ENCODE data around the gene EEF1AKMT3.

DNA sequence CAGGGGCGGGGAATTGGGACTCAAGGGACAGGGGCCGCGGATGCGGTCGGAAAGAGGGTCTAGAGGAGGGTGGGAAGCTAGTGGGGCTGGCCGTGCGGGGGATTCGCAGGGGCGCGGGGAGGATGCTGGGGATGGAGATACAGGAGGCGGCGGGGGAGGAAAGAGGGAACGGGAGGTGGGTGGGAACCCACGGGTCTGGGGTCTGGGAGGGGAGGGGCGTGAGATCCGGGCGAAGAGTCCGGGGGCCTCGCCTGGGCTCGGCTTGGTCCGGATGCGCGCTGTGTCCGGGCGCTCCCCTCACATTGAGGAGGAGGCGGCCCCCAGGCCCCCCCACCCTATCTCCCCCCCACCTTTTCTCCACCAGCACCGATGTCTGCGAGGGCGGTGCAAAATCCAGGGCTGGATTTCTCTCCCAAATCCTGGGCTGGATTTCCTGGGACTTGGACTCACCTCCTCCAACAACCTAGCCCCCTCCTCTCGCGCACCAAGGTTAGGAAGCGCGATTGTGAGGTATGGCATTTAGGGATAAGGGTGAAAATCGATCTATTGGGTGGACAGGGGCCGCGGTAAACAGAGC is 33.7 kb upstream of the EEF1AKMT3 start, which contains the start of gene AGAP2:
- TF ChIP-seq, protein P1, sequence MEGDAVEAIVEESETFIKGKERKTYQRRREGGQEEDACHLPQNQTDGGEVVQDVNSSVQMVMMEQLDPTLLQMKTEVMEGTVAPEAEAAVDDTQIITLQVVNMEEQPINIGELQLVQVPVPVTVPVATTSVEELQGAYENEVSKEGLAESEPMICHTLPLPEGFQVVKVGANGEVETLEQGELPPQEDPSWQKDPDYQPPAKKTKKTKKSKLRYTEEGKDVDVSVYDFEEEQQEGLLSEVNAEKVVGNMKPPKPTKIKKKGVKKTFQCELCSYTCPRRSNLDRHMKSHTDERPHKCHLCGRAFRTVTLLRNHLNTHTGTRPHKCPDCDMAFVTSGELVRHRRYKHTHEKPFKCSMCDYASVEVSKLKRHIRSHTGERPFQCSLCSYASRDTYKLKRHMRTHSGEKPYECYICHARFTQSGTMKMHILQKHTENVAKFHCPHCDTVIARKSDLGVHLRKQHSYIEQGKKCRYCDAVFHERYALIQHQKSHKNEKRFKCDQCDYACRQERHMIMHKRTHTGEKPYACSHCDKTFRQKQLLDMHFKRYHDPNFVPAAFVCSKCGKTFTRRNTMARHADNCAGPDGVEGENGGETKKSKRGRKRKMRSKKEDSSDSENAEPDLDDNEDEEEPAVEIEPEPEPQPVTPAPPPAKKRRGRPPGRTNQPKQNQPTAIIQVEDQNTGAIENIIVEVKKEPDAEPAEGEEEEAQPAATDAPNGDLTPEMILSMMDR (conservative IDR thresholded peaks at IDR 0.05), result no peak
- TF ChIP-seq ZFX (IDR thresholded peaks at IDR 0.05), result no peak
